HG02943 (cell line): ENCODE measurements around the gene IGF2R.
"Not testable (repeated sequence)": the region's sequence is repeated elsewhere in the genome, so short reads cannot be mapped to it uniquely, and the experiment has no call there.

Source experiments
- ATAC-seq: cut with Tn5 transposase; IDR thresholded peaks from one replicate; pipeline ENCODE4 v1.9.1; 2021; ENCODE audit warnings: mild to moderate bottlenecking, low read depth, moderate library complexity; ENCODE audit not compliant: unreplicated experiment

Gene IGF2R

GRCh38 chr6:159996087-159996622 is 27.3 kb downstream of the IGF2R start:
- ATAC-seq = no peak

- no peak for ATAC-seq
Measured at GRCh38 chr6:159996626-159997497, 28.0 kb downstream of the IGF2R start.

- ATAC-seq = no peak
Measured at GRCh38 chr6:159997498-159998101, 28.7 kb downstream of the IGF2R start.

GRCh38 chr6:159998538-159998937 is 29.7 kb downstream of the IGF2R start:
- no peak for ATAC-seq

GRCh38 chr6:159999240-159999671 is 30.4 kb downstream of the IGF2R start:
- ATAC-seq = no peak

GRCh38 chr6:160000280-160000704 is 31.4 kb downstream of the IGF2R start:
- ATAC-seq = no peak

- ATAC-seq = not testable (repeated sequence)
Measured at GRCh38 chr6:160000893-160001427, 32.1 kb downstream of the IGF2R start.

GRCh38 chr6:160002882-160003281 is 34.0 kb downstream of the IGF2R start:
- ATAC-seq = no peak

GRCh38 chr6:160004018-160004417 is 35.1 kb downstream of the IGF2R start:
- no peak for ATAC-seq

GRCh38 chr6:160004419-160005175 is 35.7 kb downstream of the IGF2R start:
- ATAC-seq = no peak

- no peak for ATAC-seq
Measured at GRCh38 chr6:160005211-160005610, 36.3 kb downstream of the IGF2R start.

- ATAC-seq = no peak
Measured at GRCh38 chr6:160005861-160006540, 37.1 kb downstream of the IGF2R start.

- ATAC-seq = no peak
Measured at GRCh38 chr6:160007145-160007544, 38.3 kb downstream of the IGF2R start.

GRCh38 chr6:160007611-160008010 is 38.7 kb downstream of the IGF2R start:
- ATAC-seq = no peak

- ATAC-seq = no peak
Measured at GRCh38 chr6:160010067-160010466, 41.2 kb downstream of the IGF2R start.

- ATAC-seq = no peak
Measured at GRCh38 chr6:160013987-160014868, 45.3 kb downstream of the IGF2R start.

GRCh38 chr6:160014869-160015182 is 45.9 kb downstream of the IGF2R start:
- ATAC-seq = no peak

- ATAC-seq = no peak
Measured at GRCh38 chr6:160015778-160016684, 47.1 kb downstream of the IGF2R start.
